ENCODE measurements around the gene ANKRD63. TPM values are rescaled to one million over a fixed set of nuclear protein-coding genes. Genes with fewer than 3 reads are reported as not detected.

Gene ANKRD63
- total and polyA plus RNA-seq, 9 of the 15 experiments (the other 6 are each of a cell fraction or from before 2014, with no cell fraction given), result 1.3 to 2.0 (median 1.8) TPM; not detected in 6

- TF ChIP-seq ZBTB33 (CRISPR knock-in tag; IDR thresholded peaks at IDR 0.05) (no peak), ZNF57 (CRISPR knock-in tag; IDR thresholded peaks at IDR 0.05) (no peak), MAX (CRISPR knock-in tag; IDR thresholded peaks at IDR 0.05) (peak; percentile 65), ZNF75A (CRISPR knock-in tag; IDR thresholded peaks at IDR 0.05) (no peak), FOXP1 (CRISPR knock-in tag; IDR thresholded peaks at IDR 0.05) (no peak), FOXO4 (CRISPR knock-in tag; IDR thresholded peaks at IDR 0.05) (no peak), NR1H2 (CRISPR knock-in tag; IDR thresholded peaks at IDR 0.05) (no peak), ELF4 (CRISPR knock-in tag; IDR thresholded peaks at IDR 0.05) (no peak)
Observed at GRCh38 chr15:40302288-40302886, 19.5 kb upstream of the ANKRD63 start (continued).

All from K562 (cell line).